MM.1S (cell line): ENCODE data around the gene SUCLG1.
"Not testable (repeated sequence)": the region's sequence is repeated elsewhere in the genome, so short reads cannot be mapped to it uniquely, and the experiment has no call there.

Source experiments
- DNase-seq: peaks from one replicate; pipeline ENCODE4 v3.0.0-alpha.2; 2015
- H2AFZ ChIP-seq: fragments of 300-600 bp; sonication (generic); 2 replicates; pipeline ENCODE4 v1.6.0; 2016; ENCODE audit warnings: antibody characterized with exemption, low read length
- H3F3A ChIP-seq: fragments of 300-600 bp; sonication (generic); 2 replicates; pipeline ENCODE4 v1.6.1; 2016; ENCODE audit warnings: mild to moderate bottlenecking, antibody characterized with exemption, low read length, moderate library complexity, mixed read lengths; ENCODE audit not compliant: insufficient read depth
- H3K27ac ChIP-seq: fragments of 300-600 bp; sonication (generic); 2 replicates; pipeline ENCODE4 v1.5.1; 2016; ENCODE audit warnings: mild to moderate bottlenecking, low read length
- H3K27me3 ChIP-seq: fragments of 300-600 bp; sonication (generic); replicated peaks from 2 replicates; pipeline ENCODE4 v1.6.0; 2016; ENCODE audit warnings: low read length; ENCODE audit not compliant: insufficient read depth
- H3K36me3 ChIP-seq: fragments of 300-600 bp; sonication (generic); replicated peaks from 2 replicates; pipeline ENCODE4 v1.6.1; 2016; ENCODE audit warnings: mild to moderate bottlenecking, low read length, mixed read lengths; ENCODE audit not compliant: insufficient read depth
- H3K4me1 ChIP-seq: fragments of 300-600 bp; sonication (generic); 2 replicates; pipeline ENCODE4 v1.6.1; 2016; ENCODE audit warnings: low read length, mixed read lengths
- H3K4me2 ChIP-seq: fragments of 300-600 bp; sonication (generic); 2 replicates; pipeline ENCODE4 v1.6.0; 2016; ENCODE audit warnings: low read depth, low read length
- H3K4me3 ChIP-seq: fragments of 300-600 bp; sonication (generic); 2 replicates; pipeline ENCODE4 v1.5.1; 2016; ENCODE audit warnings: low read length, mixed read lengths
- H3K79me2 ChIP-seq: fragments of 300-600 bp; sonication (generic); 2 replicates; pipeline ENCODE4 v1.6.1; 2016; ENCODE audit warnings: mixed run types, low read length, mixed read lengths
- H3K9ac ChIP-seq: fragments of 300-600 bp; sonication (generic); 2 replicates; pipeline ENCODE4 v1.6.1; 2016; ENCODE audit warnings: low read length, mixed read lengths
- H3K9me2 ChIP-seq: fragments of 300-600 bp; sonication (generic); replicated peaks from 2 replicates; pipeline ENCODE4 v1.6.1; 2016; ENCODE audit warnings: mild to moderate bottlenecking, low read length, mixed read lengths; ENCODE audit not compliant: insufficient read depth
- H3K9me3 ChIP-seq: fragments of 300-600 bp; sonication (generic); replicated peaks from 2 replicates; pipeline ENCODE4 v1.6.1; 2016; ENCODE audit warnings: mild to moderate bottlenecking, low read length, mixed read lengths; ENCODE audit not compliant: insufficient read depth
- H4K20me1 ChIP-seq: fragments of 300-600 bp; sonication (generic); 2 replicates; pipeline ENCODE4 v1.6.1; 2016; ENCODE audit warnings: mild to moderate bottlenecking, low read length, moderate library complexity, mixed read lengths; ENCODE audit not compliant: insufficient read depth
- EZH2 ChIP-seq: fragments of 300-600 bp; sonication (generic); optimal IDR thresholded peaks from 2 replicates; pipeline ENCODE3; 2017; ENCODE audit warnings: low read depth, mild to moderate bottlenecking, antibody characterized with exemption, low read length, mixed read lengths
- EZH2phosphoT487 ChIP-seq: fragments of 300-600 bp; sonication (generic); IDR thresholded peaks from 2 replicates; pipeline ENCODE4 v1.6.1; 2018; ENCODE audit warnings: antibody characterized with exemption, low read length
- TF ChIP-seq, protein P1 (sequence below): fragments of 300-600 bp; sonication (generic); IDR thresholded peaks from 2 replicates; pipeline ENCODE4 v1.5.1; 2016; ENCODE audit warnings: antibody characterized with exemption, low read length, mixed read lengths

Gene SUCLG1

DNA sequence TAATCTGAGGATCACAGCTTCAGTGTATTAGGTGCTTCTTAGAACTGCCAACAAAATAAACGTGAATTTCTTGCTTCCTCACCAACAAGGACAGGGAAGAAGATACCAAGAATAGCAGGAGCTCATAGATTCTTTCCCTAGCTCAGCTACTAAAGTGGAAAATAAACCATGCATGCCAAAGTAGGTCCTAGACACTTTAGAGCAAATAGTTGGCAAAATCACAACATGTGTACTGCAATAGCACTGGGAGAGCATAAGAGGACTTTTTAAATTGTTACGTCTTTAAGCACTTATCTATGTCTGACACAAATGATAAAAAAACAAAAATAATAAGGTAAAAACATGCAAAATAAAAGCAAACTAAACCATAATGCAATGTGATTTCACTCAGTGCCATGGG lies 49.5 kb downstream of the SUCLG1 start:
- Histone ChIP-seq H3K9me2 (no peaks in the 10 kb centered on the region), H3K79me2 (no peaks in the 10 kb centered on the region), H3K4me1 (no peaks in the 10 kb centered on the region), H3F3A (no peaks in the 10 kb centered on the region), H3K9me3 (no peaks in the 10 kb centered on the region), H3K27me3 (no peaks in the 10 kb centered on the region), H3K36me3 (no peaks in the 10 kb centered on the region), H3K4me2 (no peak overlapping the region), H3K9ac (no peak overlapping the region), H2AFZ (no peak overlapping the region), H4K20me1 (no peaks in the 10 kb centered on the region), H3K4me3 (no peak overlapping the region), H3K27ac (no peak overlapping the region)
- DNase-seq, result no peak
- TF ChIP-seq EZH2, result no peak
- no peak for TF ChIP-seq EZH2phosphoT487
- TF ChIP-seq, protein P1, sequence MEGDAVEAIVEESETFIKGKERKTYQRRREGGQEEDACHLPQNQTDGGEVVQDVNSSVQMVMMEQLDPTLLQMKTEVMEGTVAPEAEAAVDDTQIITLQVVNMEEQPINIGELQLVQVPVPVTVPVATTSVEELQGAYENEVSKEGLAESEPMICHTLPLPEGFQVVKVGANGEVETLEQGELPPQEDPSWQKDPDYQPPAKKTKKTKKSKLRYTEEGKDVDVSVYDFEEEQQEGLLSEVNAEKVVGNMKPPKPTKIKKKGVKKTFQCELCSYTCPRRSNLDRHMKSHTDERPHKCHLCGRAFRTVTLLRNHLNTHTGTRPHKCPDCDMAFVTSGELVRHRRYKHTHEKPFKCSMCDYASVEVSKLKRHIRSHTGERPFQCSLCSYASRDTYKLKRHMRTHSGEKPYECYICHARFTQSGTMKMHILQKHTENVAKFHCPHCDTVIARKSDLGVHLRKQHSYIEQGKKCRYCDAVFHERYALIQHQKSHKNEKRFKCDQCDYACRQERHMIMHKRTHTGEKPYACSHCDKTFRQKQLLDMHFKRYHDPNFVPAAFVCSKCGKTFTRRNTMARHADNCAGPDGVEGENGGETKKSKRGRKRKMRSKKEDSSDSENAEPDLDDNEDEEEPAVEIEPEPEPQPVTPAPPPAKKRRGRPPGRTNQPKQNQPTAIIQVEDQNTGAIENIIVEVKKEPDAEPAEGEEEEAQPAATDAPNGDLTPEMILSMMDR, result no peak

DNA sequence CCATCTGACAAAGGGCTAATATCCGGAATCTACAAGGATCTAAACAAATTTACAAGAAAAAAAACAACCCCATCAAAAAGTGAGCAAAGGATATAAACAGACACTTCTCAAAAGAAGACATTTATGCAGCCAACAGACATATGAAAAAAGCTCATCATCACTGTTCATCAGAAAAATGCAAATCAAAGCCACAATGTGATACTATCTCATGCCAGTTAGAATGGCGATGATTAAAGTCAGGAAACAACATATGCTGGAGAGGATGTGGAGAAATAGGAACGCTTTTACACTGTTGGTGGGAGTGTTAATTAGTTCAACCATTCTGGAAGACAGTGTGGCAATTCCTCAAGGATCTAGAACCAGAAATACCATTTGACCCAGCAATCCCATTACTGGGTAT lies 57.0 kb downstream of the SUCLG1 start:
- not testable (repeated sequence) for H3K27me3 ChIP-seq, H3K4me3 ChIP-seq, H2AFZ ChIP-seq, DNase-seq, H3K9me2 ChIP-seq, H3K36me3 ChIP-seq, H3K9ac ChIP-seq, H3K9me3 ChIP-seq, H3K4me2 ChIP-seq, H3F3A ChIP-seq, H3K4me1 ChIP-seq, H3K27ac ChIP-seq, H3K79me2 ChIP-seq, H4K20me1 ChIP-seq

DNA sequence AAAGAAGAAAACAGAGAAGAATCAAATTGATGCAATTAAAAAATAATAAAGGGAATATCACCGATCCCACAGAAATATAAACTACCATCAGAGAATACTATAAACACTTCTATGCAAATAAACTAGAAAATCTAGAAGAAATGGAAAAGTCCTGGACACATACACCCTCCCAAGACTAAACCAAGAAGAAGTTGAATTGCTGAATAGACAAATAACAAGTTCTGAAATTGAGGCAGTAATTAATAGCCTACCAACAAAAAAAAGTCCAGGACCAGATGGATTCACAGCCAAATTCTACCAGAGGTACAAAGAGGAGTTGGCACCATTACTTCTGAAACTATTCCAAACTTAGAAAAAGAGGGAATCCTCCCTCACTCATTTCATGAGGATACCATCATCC lies 59.2 kb downstream of the SUCLG1 start:
- not testable (repeated sequence) for H3K27me3 ChIP-seq, H3K4me3 ChIP-seq, H3K9me3 ChIP-seq, H4K20me1 ChIP-seq, H3F3A ChIP-seq, H3K4me2 ChIP-seq, DNase-seq, H3K4me1 ChIP-seq, H3K27ac ChIP-seq, H3K9ac ChIP-seq, H3K79me2 ChIP-seq, H3K9me2 ChIP-seq, H3K36me3 ChIP-seq, H2AFZ ChIP-seq

DNA sequence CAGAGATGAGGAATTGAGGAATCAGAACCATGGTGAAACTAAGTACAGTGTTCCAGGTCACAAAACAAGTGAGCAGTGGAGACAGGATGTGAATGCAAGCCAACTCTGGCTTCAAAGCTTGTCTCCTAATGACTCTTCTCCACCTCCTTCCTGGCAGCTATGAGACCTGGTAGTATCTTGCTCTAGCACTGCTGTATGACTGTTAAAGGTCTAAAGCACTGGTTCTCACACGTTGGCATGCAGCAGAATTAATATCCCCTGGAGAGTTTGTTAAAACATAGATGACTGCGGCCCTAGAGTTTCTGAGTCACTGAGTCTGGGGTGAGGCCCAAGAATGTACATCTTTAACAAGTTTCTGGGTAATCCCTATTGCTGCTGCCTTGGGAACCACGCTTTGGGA lies 63.3 kb downstream of the SUCLG1 start:
- no peak for DNase-seq
- no peak overlapping the region for H3K4me3 ChIP-seq
- H3K9me3 ChIP-seq, result no peaks in the 10 kb centered on the region
- H3K79me2 ChIP-seq, result no peaks in the 10 kb centered on the region
- TF ChIP-seq EZH2 (no peak), EZH2phosphoT487 (no peak)
- TF ChIP-seq, protein P1, result no peak
- H3K27ac ChIP-seq, result no peak overlapping the region
- no peaks in the 10 kb centered on the region for H3K27me3 ChIP-seq
- H3K4me2 ChIP-seq, result no peak overlapping the region
- H3K4me1 ChIP-seq, result peaks cover 6% of the 10 kb centered on the region; the same call in 1 of the 2 replicates
- H3K9ac ChIP-seq, result no peak overlapping the region
- H3F3A ChIP-seq, result no peaks in the 10 kb centered on the region
- no peaks in the 10 kb centered on the region for H3K36me3 ChIP-seq
- no peak overlapping the region for H2AFZ ChIP-seq
- H3K9me2 ChIP-seq, result no peaks in the 10 kb centered on the region
- H4K20me1 ChIP-seq, result no peaks in the 10 kb centered on the region
